Sigmoid colon (tissue), 7 donors: ENCODE measurements around the gene THRB. TPM values are rescaled to one million over a fixed set of nuclear protein-coding genes. Genes with fewer than 3 reads are reported as not detected.

Experiments used
- DNase-seq: peaks from one replicate; pipeline ENCODE4 v3.0.0-alpha.2; 2019
- H3K27ac ChIP-seq, 4 donors: fragments of 200-600 bp; sonication (generic); one replicate each; pipeline ENCODE4 v1.5.1; 2016 to 2019; ENCODE audit warnings: mild to moderate bottlenecking in 1 of 4
- H3K27me3 ChIP-seq, 3 donors: fragments of 200-600 bp; sonication (generic); one replicate each; pipeline ENCODE4 v1.5.1; 2019; ENCODE audit warnings: mild to moderate bottlenecking in 1 of 3
- H3K36me3 ChIP-seq, 4 donors: fragments of 200-600 bp; sonication (generic); one replicate each; pipeline ENCODE4 v1.5.1; 2016 to 2019
- H3K4me1 ChIP-seq, 4 donors: fragments of 200-600 bp; sonication (generic); one replicate each; pipeline ENCODE4 v1.5.1; 2017 to 2019
- H3K4me3 ChIP-seq, 4 donors: fragments of 200-600 bp; sonication (generic); one replicate each; pipeline ENCODE4 v1.5.1; 2017 to 2019; ENCODE audit warnings: mild to moderate bottlenecking in 2 of 4, moderate library complexity in 1 of 4
- H3K9me3 ChIP-seq, 4 donors: fragments of 200-600 bp in 3 of 4; sonication (generic) in 3 of 4; one replicate each; pipeline versions ENCODE4 v1.5.1 to v1.6.1; 2013 to 2019
- CTCF ChIP-seq, 4 experiments: fragments of 450-650 bp in 3 of 4; fragments of 200-600 bp in 1 of 4; IDR thresholded peaks; one replicate each; pipeline ENCODE4 v1.5.1; 2016 to 2019; ENCODE audit warnings: antibody characterized with exemption in 4 of 4, mild to moderate bottlenecking in 3 of 4, moderate library complexity in 2 of 4
- EP300 ChIP-seq, 4 donors: sonication (generic); formaldehyde crosslinking; IDR thresholded peaks; one replicate each; pipeline ENCODE4 v1.6.1; 2017; ENCODE audit warnings: antibody characterized with exemption in 4 of 4
- POLR2A ChIP-seq, 2 donors: fragments of 450-650 bp; IDR thresholded peaks; one replicate each; pipeline ENCODE4 v1.6.1; 2016; ENCODE audit warnings: antibody characterized with exemption in 2 of 2, mild to moderate bottlenecking in 2 of 2, moderate library complexity in 2 of 2
- POLR2AphosphoS5 ChIP-seq, 4 donors: sonication (generic); formaldehyde crosslinking; IDR thresholded peaks; one replicate each; pipeline ENCODE4 v1.6.1; 2017; ENCODE audit warnings: antibody characterized with exemption in 4 of 4
- WGBS, 2 donors: extraction: QIAGEN DNeasy Blood & Tissue Kit; methylation state at CpG; one replicate each; pipeline ENCODE4 v1.1.7; 2013; 5-methylcytosine and 5-hydroxymethylcytosine counted together
- intact Hi-C: fragments of 100-400 bp; cut with DNase I; formaldehyde crosslinking; loops from one replicate; pipeline ENCODE4 v1.15.1; 2023
- polyA plus RNA-seq, 3 donors: library from polyadenylated mRNA; stranded (reverse); fragments of 200-250 nt; gene quantifications; one replicate each; pipeline ENCODE4 v1.2.3, GENCODE V29; 2013
- total RNA-seq, 4 donors: library from RNA; depleted of rRNA; stranded (reverse); fragments of >200 nt; gene quantifications; one replicate each; pipeline ENCODE4 v1.1.0, GENCODE V29; 2016
- donor health status: healthy with polysubstance abuse.
- donor health status: Bipolar disorder and iron deficiency.
- donor health status: healthy.

Gene THRB
- total and polyA plus RNA-seq, 7 donors: 7.2 to 49.5 (median 29.7) TPM

GRCh38 chr3:24195504-24196230, 299.0 kb downstream of the THRB start:
- Histone ChIP-seq H3K4me1 (peaks cover 0 to 52% (median 18%) of the 10 kb centered on the region in 4 donors), H3K27ac (no peak overlapping the region), H3K4me3 (no peak overlapping the region), H3K27me3 (no peaks in the 10 kb centered on the region), H3K36me3 (no peaks in the 10 kb centered on the region), H3K9me3 (no peaks in the 10 kb centered on the region)
- TF ChIP-seq POLR2AphosphoS5 (IDR thresholded peaks at IDR 0.05): no peak
- TF ChIP-seq EP300 (IDR thresholded peaks at IDR 0.05): no peak
- no peak for TF ChIP-seq POLR2A (IDR thresholded peaks at IDR 0.05)
- TF ChIP-seq CTCF (IDR thresholded peaks at IDR 0.05): no peak
- no peak for DNase-seq
- intact Hi-C loops: no loop called here

GRCh38 chr3:24192469-24193056, 302.1 kb downstream of the THRB start:
- intact Hi-C loops: no loop called here

GRCh38 chr3:24191801-24192403, 302.7 kb downstream of the THRB start:
- Histone ChIP-seq H3K4me3 (no peak overlapping the region), H3K36me3 (no peaks in the 10 kb centered on the region), H3K4me1 (peaks cover 0 to 21% (median 8%) of the 10 kb centered on the region in 4 donors), H3K9me3 (no peaks in the 10 kb centered on the region), H3K27ac (no peak overlapping the region), H3K27me3 (no peaks in the 10 kb centered on the region)
- intact Hi-C loops: no loop called here
- no peak for TF ChIP-seq CTCF (IDR thresholded peaks at IDR 0.05)
- no peak for TF ChIP-seq POLR2AphosphoS5 (IDR thresholded peaks at IDR 0.05)
- no peak for TF ChIP-seq EP300 (IDR thresholded peaks at IDR 0.05)
- no peak for TF ChIP-seq POLR2A (IDR thresholded peaks at IDR 0.05)
- DNase-seq: no peak
- 72 to 81% methylated on average over 4 of the region's 4 CpGs for WGBS, 2 donors

More at GRCh38 chr3:24192469-24193056, 302.1 kb downstream of the THRB start:
- H3K27ac ChIP-seq: no peak overlapping the region
- no peaks in the 10 kb centered on the region for H3K36me3 ChIP-seq
- H3K9me3 ChIP-seq: no peaks in the 10 kb centered on the region
- H3K27me3 ChIP-seq: no peaks in the 10 kb centered on the region
- TF ChIP-seq POLR2AphosphoS5 (IDR thresholded peaks at IDR 0.05) (no peak), CTCF (IDR thresholded peaks at IDR 0.05) (no peak), POLR2A (IDR thresholded peaks at IDR 0.05) (no peak)
- H3K4me1 ChIP-seq: peaks cover 0 to 27% (median 9%) of the 10 kb centered on the region in 4 donors
- H3K4me3 ChIP-seq: no peak overlapping the region
- WGBS, 2 donors: 80 to 89% methylated on average over 3 of the region's 3 CpGs
- no peak for DNase-seq

- Histone ChIP-seq H3K36me3 (no peaks in the 10 kb centered on the region), H3K4me1 (peaks cover 0 to 18% (median 13%) of the 10 kb centered on the region in 4 donors), H3K4me3 (no peak overlapping the region), H3K27me3 (no peaks in the 10 kb centered on the region), H3K27ac (no peak overlapping the region), H3K9me3 (no peaks in the 10 kb centered on the region)
- WGBS, 2 donors: 94% methylated on average over 8 of the region's 8 CpGs
- intact Hi-C loops: no loop called here
- no peak for DNase-seq
- no peak for TF ChIP-seq CTCF (IDR thresholded peaks at IDR 0.05)
- no peak for TF ChIP-seq EP300 (IDR thresholded peaks at IDR 0.05)
- no peak for TF ChIP-seq POLR2AphosphoS5 (IDR thresholded peaks at IDR 0.05)
- TF ChIP-seq POLR2A (IDR thresholded peaks at IDR 0.05): no peak
These were observed 304.4 kb downstream of the THRB start for GRCh38 chr3:24190256-24190655.
